Dermis blood vessel endothelial cell (primary cell): Measurements from ENCODE around the gene DEXI. TPM values are rescaled to one million over a fixed set of nuclear protein-coding genes. Genes with fewer than 3 reads are reported as not detected.
"Not testable (repeated sequence)": the region's sequence is repeated elsewhere in the genome, so short reads cannot be mapped to it uniquely, and the experiment has no call there.

ENCODE experiments used
- DNase-seq: peaks from one replicate; pipeline ENCODE4 v3.0.0; 2010
- total RNA-seq: library from RNA; depleted of rRNA; stranded (reverse); fragments of >200 nt; gene quantifications from 2 replicates; pipeline ENCODE4 v1.2.3, GENCODE V29; 2014

The DEXI gene
- total RNA-seq, 1 donor from 2014 or later = 65.3 TPM

DNA sequence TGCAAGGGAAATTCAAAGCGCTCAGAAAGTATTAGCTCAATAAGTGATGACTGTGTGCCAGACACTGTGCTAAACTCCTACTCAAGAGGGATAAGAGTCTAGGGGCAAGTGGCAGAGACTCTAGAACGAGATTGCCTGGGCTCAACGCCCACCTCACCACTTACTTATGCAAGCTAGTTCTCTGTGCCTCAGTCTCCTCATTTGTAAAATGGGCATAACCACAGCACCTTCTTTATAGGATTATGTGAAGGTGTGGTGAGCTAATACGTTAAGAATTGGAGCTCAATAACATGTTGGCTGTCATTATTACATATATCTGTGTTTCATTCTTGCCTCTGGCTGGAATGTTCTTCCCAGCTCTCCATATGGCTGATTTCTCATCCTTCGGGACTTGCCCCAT, 15.4 kb downstream of the DEXI start:
- no peak for DNase-seq

DNA sequence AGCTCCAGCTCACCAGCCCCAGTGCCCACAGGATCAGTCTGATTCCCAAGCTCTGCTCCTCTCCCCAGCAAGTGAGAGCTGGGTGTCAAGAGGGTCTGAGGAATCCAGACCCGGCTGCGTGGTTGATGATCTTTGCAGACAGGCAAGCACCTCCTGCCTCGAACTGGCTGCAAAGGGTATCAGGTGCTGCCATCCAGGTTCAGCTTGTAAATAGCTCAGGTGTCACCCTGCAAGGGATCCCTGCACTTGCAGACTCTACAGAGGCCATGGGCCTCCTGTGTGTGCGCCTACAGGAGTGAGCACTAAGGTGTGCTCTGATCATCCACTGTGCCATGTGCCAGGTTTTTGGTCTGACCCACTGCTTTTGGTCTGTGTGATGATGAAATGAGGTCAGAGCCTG, 16.2 kb downstream of the DEXI start:
- no peak for DNase-seq

DNA sequence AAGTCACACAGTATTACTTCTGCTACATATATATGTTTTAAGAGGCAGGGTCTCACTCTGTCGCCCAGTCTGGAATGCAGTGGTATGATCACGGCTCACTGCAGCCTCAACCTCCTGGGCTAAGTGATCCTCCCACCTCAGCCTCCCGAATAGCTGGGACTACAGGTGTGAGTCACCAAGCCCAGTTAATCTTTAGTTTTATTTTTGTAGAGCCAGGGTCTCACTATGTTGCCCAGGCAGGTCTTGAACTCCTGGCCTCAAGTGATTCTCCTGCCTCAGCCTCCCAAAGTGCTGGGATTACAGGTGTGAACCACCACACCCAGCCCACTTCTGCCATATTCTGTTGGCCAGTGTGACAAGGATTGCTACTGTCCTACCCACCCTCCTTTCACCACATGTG, 17.0 kb downstream of the DEXI start:
- not testable (repeated sequence) for DNase-seq

DNA sequence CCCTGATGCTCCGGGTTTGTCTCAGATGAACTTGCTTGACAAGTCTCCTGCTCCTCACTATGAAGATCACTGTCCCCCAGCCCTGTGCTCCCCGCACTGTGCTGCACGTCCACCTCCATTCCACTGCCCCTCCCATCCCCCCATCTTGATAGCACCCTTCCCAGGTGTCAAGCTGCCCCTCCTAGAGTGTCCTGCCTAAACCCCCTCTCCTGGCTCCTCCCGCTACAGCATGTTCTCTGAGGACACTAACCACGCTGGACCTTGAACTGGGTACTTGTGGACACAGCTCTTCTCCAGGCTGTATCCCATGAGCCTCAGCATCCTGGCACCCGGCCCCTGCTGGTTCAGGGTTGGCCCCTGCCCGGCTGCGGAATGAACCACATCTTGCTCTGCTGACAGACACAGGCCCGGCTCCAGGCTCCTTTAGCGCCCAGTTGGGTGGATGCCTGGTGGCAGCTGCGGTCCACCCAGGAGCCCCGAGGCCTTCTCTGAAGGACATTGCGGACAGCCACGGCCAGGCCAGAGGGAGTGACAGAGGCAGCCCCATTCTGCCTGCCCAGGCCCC, 18.5 kb downstream of the DEXI start:
- DNase-seq = no peak

DNA sequence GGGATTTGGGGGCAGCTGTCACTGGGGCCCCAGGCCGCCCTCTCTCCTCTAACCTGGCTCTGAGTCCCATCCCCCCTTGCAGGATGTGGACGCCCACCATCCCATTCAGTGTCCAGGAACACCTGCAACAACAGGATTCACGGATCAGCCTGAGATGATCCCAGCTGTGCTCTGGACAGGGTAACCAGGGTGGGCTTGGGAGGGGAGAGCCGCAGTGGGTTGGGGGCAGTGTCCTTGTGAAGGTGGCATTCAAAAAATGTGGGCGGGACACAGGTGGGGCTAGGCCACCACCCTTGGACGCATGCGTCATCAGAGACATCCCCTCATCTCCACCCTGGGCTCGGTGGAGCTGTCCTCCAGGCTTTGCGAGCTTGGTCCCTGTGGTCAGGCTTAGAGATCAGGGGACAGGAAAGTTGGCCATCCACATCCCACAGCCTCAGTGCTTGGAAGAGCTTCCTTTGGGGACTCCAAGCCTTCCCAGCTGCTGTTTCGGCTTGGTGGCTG, 19.1 kb downstream of the DEXI start:
- no peak for DNase-seq

DNA sequence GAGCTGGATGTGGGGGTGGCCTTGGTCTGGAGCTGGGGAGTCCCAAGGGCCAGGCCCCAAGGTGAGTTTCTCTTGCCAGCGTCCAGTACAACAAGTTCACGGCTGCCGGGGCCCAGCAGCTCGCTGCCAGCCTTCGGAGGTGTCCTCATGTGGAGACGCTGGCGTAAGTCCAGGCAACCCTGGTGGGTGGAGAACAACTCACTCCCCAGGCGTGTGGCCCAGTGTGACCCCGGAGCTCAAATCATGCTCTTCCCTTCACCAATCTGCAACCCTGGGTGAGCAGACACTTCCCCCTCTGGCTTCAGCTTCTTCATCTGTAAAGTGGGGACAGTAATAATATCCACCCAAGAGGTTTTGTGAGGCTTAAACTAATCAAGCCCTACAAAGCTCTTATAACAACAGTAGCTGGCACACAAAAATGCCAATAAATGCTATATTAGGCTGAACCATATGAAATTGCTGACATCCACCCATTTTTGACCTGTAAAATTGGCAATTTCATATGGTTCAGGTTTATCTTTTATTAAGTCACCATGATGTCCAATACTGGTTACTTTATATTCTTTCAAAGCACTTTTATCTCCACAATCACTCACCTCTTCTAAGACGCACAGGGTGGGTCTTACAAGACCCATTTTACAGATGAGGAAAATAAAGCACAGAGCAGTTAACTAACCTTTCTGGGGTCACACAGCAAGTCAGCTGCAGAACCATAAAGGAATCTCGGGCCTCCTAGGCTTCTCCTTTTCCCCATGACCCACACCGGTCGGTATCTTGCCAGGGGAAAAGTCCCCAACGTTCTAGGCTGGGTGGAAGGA, 19.7 kb downstream of the DEXI start:
- no peak for DNase-seq

DNA sequence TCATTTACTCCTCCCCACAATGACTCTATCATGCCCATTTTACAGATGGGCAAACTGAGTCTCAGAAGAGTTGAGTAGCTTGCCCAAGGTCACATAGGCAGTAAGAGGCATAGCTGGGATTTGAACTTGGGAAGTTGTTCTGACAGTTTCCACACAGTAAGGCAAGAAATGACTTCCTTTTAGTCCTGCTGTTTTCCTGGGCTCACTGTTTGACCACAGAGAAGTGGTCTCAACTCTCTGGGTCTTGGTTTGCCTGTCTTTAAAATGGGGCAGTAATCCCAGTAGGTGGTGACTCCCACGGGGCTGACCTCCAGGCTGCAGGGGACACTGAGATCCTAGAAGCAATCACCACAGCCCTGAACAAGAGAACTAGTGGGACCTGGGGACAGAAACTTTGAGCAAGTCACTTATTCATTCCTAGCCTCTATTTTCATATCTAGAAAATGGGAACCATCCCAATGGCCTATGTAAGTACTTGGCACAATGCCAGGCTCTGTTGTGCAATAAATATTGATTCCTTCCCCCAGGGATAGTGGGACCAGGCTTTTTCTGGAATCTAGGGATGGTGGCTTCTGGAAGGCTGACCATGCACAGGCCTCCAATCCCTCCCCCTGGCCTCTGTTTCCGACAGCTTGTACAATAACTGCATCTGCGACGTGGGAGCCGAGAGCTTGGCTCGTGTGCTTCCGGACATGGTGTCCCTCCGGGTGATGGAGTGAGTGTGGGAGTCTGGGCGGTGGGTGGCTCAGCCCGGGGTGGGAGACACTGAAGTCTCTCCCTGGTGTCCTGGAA, 20.5 kb downstream of the DEXI start:
- no peak for DNase-seq

DNA sequence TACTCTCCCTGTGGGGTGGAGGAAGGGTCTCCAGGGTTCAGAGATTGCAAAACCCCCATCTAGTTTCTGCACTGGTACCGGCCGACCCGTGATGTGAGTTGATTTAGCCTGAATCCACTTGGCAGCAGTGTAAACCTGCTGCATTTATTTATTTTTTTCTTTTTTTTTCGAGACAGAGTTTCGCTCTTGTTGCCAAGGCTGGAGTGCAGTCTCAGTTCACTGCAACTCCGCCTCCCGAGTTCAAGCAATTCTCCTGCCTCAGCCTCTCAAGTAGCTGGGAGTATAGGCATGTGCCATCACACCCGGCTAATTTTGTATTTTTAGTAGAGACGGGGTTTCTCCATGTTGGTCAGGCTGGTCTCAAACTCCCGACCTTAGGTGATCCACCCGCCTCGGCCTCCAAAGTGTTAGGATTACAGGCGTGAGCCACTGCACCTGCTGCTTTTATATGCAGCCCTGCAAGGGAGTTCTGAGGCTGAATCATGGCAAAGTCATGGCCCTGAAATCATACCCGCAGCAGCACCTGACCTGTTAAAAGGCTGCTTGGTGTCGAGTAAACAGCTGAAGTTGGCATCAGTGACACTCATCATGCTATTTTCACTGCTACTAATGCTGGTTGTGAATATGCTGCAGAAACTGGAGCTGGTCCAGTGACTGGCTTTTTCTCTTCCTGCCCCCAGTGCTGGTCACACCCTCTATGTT, 21.4 kb downstream of the DEXI start:
- DNase-seq = no peak

DNA sequence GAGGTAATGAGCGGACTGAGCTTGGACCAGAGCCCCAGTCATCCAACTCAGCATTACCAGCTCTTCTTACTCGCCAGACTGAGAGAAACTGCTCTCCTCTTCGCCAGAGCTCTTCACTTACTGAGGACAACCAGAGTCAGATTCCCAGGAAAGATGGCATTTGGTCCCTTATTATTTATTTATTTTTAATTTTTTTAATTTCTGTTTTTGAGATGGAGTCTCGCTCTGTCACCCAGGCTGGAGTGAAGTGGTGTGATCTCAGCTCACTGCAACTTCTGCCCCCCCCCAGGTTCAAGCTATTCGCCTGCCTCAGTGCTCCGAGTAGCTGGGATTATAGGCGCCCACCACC, 23.3 kb downstream of the DEXI start:
- DNase-seq = no peak

DNA sequence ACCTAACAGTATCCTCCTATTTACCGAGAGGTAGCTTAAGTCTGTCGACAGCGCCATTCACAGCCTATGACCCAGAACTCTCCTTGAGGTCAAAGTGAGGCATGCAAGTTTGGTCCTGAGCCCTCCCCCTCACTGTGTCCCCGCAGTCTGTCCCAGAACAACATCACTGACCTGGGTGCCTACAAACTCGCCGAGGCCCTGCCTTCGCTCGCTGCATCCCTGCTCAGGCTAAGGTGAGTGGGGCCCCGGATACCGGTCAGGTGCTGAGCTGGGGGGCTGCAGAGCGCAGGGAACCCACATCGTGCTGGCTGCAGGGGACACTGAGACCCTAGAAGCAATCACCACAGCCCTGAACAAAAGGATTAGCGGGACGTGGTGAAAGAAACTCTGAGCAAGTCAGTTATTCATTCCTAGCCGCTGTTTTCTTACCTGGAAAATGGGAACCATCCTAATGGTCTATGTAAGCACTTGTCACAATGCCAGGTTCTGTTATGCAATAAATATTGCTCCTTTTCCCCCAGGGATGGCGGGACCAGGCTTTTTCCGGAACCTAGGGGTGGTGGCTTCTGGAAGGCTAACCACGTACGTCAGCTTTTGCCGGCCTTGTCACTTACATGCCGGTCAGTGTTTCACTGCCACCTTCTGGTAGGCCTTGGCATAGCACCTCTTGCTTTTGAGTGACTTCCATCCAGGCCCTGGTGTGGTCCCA, 23.8 kb downstream of the DEXI start:
- peak; percentile 97 for DNase-seq

DNA sequence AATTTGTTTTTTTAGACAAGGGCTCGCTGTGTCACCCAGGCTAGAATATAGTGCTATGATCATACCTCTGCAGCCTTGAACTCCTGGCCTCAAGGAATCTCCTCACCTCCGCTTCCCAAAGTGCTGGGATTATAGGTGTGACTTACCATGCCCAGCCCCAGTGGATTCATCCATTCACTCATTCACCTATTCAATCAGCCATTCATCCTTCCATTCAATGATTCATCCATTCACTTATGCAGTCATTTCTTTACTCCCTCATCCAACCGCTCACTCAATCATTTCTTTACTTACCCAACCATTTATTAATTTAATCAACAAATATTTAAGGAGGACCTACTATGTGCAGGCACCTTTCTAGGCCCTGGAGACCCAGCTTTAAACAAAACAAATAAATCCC, 25.7 kb downstream of the DEXI start:
- no peak for DNase-seq

DNA sequence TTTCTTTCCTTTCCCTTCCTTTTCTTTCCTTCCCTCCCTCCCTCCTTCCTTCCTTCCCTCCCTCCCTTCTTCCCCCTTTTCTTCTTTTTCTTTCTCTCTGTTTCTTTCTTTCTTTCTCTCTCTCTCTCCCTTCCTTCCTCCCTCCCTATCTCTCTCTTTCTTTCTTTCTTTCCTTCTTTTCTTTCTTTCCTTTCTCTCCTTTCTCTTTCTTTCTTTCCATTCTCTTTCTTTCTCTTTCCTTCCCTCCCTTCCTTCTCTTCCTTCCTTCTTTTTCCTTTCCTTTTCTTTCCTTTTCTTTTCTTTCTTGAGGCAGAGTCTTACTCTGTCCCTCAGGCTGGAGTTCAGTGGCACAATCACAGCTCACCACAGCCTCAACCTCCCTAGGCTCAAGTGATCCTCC, 31.0 kb downstream of the DEXI start:
- no peak for DNase-seq

DNA sequence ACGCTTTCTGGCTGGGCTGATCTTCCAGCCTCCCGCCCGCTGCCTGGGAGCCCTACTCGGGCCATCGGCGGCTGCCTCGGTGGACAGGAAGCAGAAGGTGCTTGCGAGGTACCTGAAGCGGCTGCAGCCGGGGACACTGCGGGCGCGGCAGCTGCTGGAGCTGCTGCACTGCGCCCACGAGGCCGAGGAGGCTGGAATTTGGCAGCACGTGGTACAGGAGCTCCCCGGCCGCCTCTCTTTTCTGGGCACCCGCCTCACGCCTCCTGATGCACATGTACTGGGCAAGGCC, 34.6 kb downstream of the DEXI start:
- no peak for DNase-seq

DNA sequence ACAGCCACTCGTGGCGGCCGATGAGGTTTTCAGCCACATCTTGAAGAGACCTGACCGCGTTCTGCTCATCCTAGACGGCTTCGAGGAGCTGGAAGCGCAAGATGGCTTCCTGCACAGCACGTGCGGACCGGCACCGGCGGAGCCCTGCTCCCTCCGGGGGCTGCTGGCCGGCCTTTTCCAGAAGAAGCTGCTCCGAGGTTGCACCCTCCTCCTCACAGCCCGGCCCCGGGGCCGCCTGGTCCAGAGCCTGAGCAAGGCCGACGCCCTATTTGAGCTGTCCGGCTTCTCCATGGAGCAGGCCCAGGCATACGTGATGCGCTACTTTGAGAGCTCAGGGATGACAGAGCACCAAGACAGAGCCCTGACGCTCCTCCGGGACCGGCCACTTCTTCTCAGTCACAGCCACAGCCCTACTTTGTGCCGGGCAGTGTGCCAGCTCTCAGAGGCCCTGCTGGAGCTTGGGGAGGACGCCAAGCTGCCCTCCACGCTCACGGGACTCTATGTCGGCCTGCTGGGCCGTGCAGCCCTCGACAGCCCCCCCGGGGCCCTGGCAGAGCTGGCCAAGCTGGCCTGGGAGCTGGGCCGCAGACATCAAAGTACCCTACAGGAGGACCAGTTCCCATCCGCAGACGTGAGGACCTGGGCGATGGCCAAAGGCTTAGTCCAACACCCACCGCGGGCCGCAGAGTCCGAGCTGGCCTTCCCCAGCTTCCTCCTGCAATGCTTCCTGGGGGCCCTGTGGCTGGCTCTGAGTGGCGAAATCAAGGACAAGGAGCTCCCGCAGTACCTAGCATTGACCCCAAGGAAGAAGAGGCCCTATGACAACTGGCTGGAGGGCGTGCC, 35.1 kb downstream of the DEXI start:
- DNase-seq = no peak

DNA sequence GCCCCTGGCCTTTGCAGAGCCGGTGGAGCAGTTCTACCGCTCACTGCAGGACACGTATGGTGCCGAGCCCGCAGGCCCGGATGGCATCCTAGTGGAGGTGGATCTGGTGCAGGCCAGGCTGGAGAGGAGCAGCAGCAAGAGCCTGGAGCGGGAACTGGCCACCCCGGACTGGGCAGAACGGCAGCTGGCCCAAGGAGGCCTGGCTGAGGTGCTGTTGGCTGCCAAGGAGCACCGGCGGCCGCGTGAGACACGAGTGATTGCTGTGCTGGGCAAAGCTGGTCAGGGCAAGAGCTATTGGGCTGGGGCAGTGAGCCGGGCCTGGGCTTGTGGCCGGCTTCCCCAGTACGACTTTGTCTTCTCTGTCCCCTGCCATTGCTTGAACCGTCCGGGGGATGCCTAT, 35.8 kb downstream of the DEXI start:
- DNase-seq = no peak

DNA sequence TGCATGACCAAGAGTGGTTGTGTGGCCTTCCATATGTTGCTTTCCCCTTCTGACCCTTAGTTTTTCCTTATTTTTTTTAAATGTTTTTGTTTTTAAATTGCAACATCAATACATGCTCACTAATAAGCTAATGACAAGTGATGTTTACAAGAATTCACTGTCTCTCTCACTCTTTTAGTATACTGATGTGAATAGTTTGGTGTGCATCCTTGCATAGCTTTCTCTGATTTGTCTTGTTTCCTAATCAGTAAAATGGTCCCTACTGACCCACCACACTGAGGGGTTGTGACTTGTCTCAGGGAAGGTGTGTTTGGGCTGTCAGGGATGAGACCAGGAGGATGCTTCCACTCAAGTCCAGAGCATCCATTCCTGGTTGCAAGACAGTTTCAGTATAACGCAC, 39.3 kb downstream of the DEXI start:
- DNase-seq = no peak

DNA sequence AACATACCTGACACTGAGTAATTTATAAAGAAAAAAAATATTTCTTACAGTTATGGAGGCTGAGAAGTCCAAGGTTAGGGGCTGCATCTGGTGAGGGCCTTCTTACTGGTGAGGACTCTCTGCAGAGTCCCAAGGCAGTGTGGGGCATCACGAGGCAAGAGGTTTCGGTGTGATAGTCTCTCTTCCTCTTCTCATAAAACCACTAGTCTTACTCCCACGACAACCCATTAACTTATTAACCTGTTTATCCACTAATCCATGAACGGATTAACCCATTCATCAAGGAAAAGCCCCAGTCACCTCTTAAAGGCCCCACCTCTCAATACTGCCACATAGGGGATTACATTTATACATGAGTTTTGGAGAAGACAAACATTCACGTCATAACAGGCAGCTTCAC, 45.1 kb downstream of the DEXI start:
- DNase-seq = no peak

DNA sequence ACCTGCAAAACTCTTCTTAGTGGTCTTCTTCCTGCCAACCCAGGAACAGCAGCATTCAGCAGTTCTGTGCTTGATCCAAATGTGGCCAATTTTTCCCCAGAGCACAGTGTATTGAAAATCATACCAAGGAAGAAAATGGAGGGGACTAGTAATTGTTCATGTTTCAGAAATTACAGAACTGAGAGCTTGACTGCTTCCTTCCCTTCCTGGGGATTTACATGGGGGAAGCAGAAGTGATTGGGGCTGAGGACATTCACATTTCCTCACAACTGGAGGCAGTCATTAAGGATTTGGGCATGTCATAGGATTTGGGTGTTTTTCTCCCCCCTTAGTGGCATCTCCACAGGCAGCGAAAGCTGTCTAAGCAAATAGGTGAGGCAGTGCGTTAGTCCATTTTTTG, 45.5 kb downstream of the DEXI start:
- no peak for DNase-seq

DNA sequence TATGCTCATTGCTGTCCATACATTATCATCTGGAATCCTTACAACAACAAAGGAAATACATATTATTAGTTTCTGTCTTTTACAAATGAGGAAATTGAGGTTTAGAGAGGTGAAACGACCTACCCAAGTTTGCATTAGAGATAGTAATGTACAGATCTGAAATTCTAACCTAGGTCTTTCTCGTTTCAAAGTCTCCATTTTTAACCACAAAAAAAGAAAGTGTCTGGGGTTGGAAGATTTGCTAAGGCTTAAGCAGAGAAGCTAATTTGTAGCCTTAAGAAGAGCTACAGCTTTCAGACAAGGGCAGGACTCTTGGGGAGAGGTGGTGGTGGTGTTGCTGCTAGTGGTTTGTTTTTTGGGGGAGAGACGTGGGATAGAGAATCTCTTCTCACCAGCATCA, 46.1 kb downstream of the DEXI start:
- DNase-seq = no peak

DNA sequence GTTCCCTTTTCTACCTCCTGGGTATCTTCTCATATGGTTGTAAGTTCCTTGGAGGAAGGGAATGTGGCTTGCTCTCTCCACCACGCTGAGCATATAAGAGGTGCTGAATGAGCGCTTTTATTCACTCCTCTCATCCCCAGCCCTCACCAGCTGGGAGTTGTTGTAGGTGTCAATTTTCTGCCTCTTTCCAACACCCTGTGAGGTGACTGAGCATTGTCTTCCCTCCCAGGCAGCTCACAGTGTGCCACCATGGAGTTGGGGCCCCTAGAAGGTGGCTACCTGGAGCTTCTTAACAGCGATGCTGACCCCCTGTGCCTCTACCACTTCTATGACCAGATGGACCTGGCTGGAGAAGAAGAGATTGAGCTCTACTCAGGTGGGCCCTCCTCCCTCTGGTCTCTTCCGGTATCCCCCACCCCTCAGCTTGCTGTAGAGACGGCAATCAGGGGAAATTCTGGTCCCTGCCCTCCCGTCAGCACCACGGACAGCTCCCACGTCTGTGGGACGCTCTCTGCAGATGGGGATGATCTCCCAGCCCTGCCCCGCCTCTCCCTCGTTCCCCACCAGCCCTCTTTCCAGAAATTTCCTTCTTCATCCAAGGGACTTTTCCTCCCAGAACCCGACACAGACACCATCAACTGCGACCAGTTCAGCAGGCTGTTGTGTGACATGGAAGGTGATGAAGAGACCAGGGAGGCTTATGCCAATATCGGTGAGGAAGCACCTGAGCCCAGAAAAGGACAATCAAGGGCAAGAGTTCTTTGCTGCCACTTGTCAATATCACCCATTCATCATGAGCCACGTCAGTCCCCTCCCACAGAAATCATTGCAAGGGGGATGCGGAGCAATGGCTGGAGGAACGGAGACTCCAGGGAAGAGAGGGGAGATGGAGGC, 47.0 kb downstream of the DEXI start:
- DNase-seq = peak; percentile 51
